WTC11 (cell line): ENCODE results near the gene PYGL. TPM values are rescaled to one million over a fixed set of nuclear protein-coding genes. Genes with fewer than 3 reads are reported as not detected.

ENCODE experiments used
- ATAC-seq: fragments of 200-7000 bp; cut with Tn5 transposase; 2 replicates; pipeline ENCODE4 v1.10.0; 2021; ENCODE audit warnings: mild to moderate bottlenecking, moderate library complexity
- CTCF ChIA-PET: fragments of 300-600 bp; sonication (Branson Sonifier 250); formaldehyde crosslinking; loops from one replicate; lab custom pipeline; 2021; ENCODE audit warnings: antibody characterized with exemption; lab: Charles Lee
- POLR2A ChIA-PET: fragments of 350-600 bp; sonication (Branson Sonifier 250); formaldehyde crosslinking; loops from one replicate; lab custom pipeline; 2021; ENCODE audit warnings: antibody characterized with exemption; lab: Charles Lee
- DNase-seq: peaks from one replicate; pipeline ENCODE4 v3.0.0; 2021; ENCODE audit warnings: low spot score
- H3K27ac Mint-ChIP-seq: 2 replicates; pipeline ENCODE4 v1.8.0; 2021; ENCODE audit warnings: mixed read lengths
- H3K27me3 Mint-ChIP-seq: 2 replicates; pipeline ENCODE4 v1.8.0; 2021; ENCODE audit warnings: low read depth, mild to moderate bottlenecking, moderate library complexity, mixed read lengths
- H3K36me3 Mint-ChIP-seq: 2 replicates; pipeline ENCODE4 v1.8.0; 2021; ENCODE audit warnings: mixed read lengths
- H3K4me1 Mint-ChIP-seq: 2 replicates; pipeline ENCODE4 v1.8.0; 2022; ENCODE audit warnings: mixed read lengths
- H3K4me3 Mint-ChIP-seq: 2 replicates; pipeline ENCODE4 v1.8.0; 2021; ENCODE audit warnings: mild to moderate bottlenecking, moderate library complexity, mixed read lengths
- H3K9me3 Mint-ChIP-seq: 2 replicates; pipeline ENCODE4 v1.8.0; 2021; ENCODE audit warnings: mixed read lengths
- ESRRA ChIP-seq: sonication (generic); formaldehyde crosslinking; IDR thresholded peaks from 2 replicates; pipeline ENCODE4 v1.8.1; 2022; ENCODE audit warnings: mild to moderate bottlenecking, missing genetic modification reagents, borderline replicate concordance
- ETV6 ChIP-seq: sonication (generic); formaldehyde crosslinking; IDR thresholded peaks from 2 replicates; pipeline ENCODE4 v1.8.1; 2022; ENCODE audit warnings: mild to moderate bottlenecking, missing genetic modification reagents
- FOXJ3 ChIP-seq: sonication (generic); formaldehyde crosslinking; IDR thresholded peaks from 2 replicates; pipeline ENCODE4 v1.9.0; 2021; ENCODE audit warnings: missing genetic modification reagents, mild to moderate bottlenecking, borderline replicate concordance
- FOXK1 ChIP-seq: sonication (generic); formaldehyde crosslinking; IDR thresholded peaks from 2 replicates; pipeline ENCODE4 v1.8.0; 2022; ENCODE audit warnings: mild to moderate bottlenecking, moderate library complexity, missing genetic modification reagents
- GTF2I ChIP-seq: fragments of 250-450 bp; sonication (Bioruptor Pico); conservative IDR thresholded peaks from 2 replicates; pipeline ENCODE4 v1.4.0; 2021; ENCODE audit warnings: mild to moderate bottlenecking
- IRF2 ChIP-seq: sonication (generic); formaldehyde crosslinking; IDR thresholded peaks from 2 replicates; pipeline ENCODE4 v1.8.0; 2022; ENCODE audit warnings: low read depth, missing genetic modification reagents, borderline replicate concordance
- JUN ChIP-seq: sonication (generic); formaldehyde crosslinking; IDR thresholded peaks from 2 replicates; pipeline ENCODE4 v1.8.0; 2023; ENCODE audit warnings: mild to moderate bottlenecking, missing genetic modification reagents
- KAT7 ChIP-seq: sonication (generic); formaldehyde crosslinking; IDR thresholded peaks from 2 replicates; pipeline ENCODE4 v1.8.1; 2023; ENCODE audit warnings: missing genetic modification reagents, mild to moderate bottlenecking, borderline replicate concordance
- NFE2L1 ChIP-seq: sonication (generic); formaldehyde crosslinking; IDR thresholded peaks from 2 replicates; pipeline ENCODE4 v1.8.1; 2023; ENCODE audit warnings: missing genetic modification reagents
- NR1H2 ChIP-seq: sonication (generic); formaldehyde crosslinking; IDR thresholded peaks from 2 replicates; pipeline ENCODE4 v1.9.0; 2021; ENCODE audit warnings: mild to moderate bottlenecking, moderate library complexity, missing genetic modification reagents
- OVOL2 ChIP-seq: fragments of 250-450 bp; sonication (Bioruptor Pico); IDR thresholded peaks from 2 replicates; pipeline ENCODE4 v1.9.0; 2021; ENCODE audit warnings: mild to moderate bottlenecking, borderline replicate concordance
- TCF7 ChIP-seq: sonication (generic); formaldehyde crosslinking; IDR thresholded peaks from 2 replicates; pipeline ENCODE4 v1.8.0; 2022; ENCODE audit warnings: mild to moderate bottlenecking, low read depth, missing genetic modification reagents, moderate library complexity
- TEAD1 ChIP-seq: sonication (generic); formaldehyde crosslinking; IDR thresholded peaks from 2 replicates; pipeline ENCODE4 v1.8.0; 2022; ENCODE audit warnings: mild to moderate bottlenecking, missing genetic modification reagents
- ZBTB21 ChIP-seq: sonication (generic); formaldehyde crosslinking; IDR thresholded peaks from 2 replicates; pipeline ENCODE4 v1.8.1; 2023; ENCODE audit warnings: mild to moderate bottlenecking, missing genetic modification reagents, borderline replicate concordance
- ZBTB43 ChIP-seq: sonication (generic); formaldehyde crosslinking; IDR thresholded peaks from 2 replicates; pipeline ENCODE4 v1.8.1; 2023; ENCODE audit warnings: mild to moderate bottlenecking, missing genetic modification reagents
- ZSCAN18 ChIP-seq: fragments of 250-450 bp; sonication (Bioruptor Pico); IDR thresholded peaks from 2 replicates; pipeline ENCODE4 v2.1.2; 2022; ENCODE audit warnings: mild to moderate bottlenecking, moderate library complexity
- total RNA-seq: library from RNA; stranded (reverse); gene quantifications from 3 replicates; pipeline ENCODE4 v1.2.3, GENCODE V29; 2021
- TF ChIP-seq, protein P1 (sequence below): sonication (generic); formaldehyde crosslinking; IDR thresholded peaks from 2 replicates; pipeline ENCODE4 v1.8.0; 2022; ENCODE audit warnings: mild to moderate bottlenecking, missing genetic modification reagents
- TF ChIP-seq, protein P2 (sequence below): sonication (generic); formaldehyde crosslinking; IDR thresholded peaks from 2 replicates; pipeline ENCODE4 v1.8.1; 2022; ENCODE audit warnings: mild to moderate bottlenecking, missing genetic modification reagents, moderate library complexity, borderline replicate concordance
- TF ChIP-seq, protein P3 (sequence below): sonication (generic); formaldehyde crosslinking; conservative IDR thresholded peaks from 2 replicates; pipeline ENCODE4 v1.8.1; 2022; ENCODE audit warnings: mild to moderate bottlenecking, missing genetic modification reagents
- TF ChIP-seq, protein P4 (sequence below): sonication (generic); formaldehyde crosslinking; IDR thresholded peaks from 2 replicates; pipeline ENCODE4 v1.8.0; 2022; ENCODE audit warnings: mild to moderate bottlenecking, missing genetic modification reagents
- TF ChIP-seq, protein P5 (sequence below): sonication (generic); formaldehyde crosslinking; IDR thresholded peaks from 2 replicates; pipeline ENCODE4 v1.8.1; 2023; ENCODE audit warnings: mild to moderate bottlenecking, moderate library complexity, missing genetic modification reagents

PYGL gene
- total RNA-seq, 1 experiment from 2014 or later = 81.0 TPM

GRCh38 chr14:50943943-50944646 lies at the start of gene PYGL (continued):
- TF ChIP-seq, protein P1, sequence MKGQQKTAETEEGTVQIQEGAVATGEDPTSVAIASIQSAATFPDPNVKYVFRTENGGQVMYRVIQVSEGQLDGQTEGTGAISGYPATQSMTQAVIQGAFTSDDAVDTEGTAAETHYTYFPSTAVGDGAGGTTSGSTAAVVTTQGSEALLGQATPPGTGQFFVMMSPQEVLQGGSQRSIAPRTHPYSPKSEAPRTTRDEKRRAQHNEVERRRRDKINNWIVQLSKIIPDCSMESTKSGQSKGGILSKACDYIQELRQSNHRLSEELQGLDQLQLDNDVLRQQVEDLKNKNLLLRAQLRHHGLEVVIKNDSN (CRISPR knock-in tag) = 0 out of 2 replicates have a peak, but pooled peaks have one; percentile 18
- TF ChIP-seq KAT7 (CRISPR knock-in tag) (peak; percentile 64; the same call in 1 of the 2 replicates), JUN (CRISPR knock-in tag) (0 out of 2 replicates have a peak, but pooled peaks have one; percentile 10), NR1H2 (CRISPR knock-in tag) (no peak), FOXK1 (CRISPR knock-in tag) (no peak), ESRRA (peak; percentile 58; the same call in 1 of the 2 replicates), TCF7 (CRISPR knock-in tag) (0 out of 2 replicates have a peak, but pooled peaks have one; percentile 72), ZBTB43 (peak; percentile 80), ZSCAN18 (CRISPR knock-in tag) (no peak)
- TF ChIP-seq, protein P2, sequence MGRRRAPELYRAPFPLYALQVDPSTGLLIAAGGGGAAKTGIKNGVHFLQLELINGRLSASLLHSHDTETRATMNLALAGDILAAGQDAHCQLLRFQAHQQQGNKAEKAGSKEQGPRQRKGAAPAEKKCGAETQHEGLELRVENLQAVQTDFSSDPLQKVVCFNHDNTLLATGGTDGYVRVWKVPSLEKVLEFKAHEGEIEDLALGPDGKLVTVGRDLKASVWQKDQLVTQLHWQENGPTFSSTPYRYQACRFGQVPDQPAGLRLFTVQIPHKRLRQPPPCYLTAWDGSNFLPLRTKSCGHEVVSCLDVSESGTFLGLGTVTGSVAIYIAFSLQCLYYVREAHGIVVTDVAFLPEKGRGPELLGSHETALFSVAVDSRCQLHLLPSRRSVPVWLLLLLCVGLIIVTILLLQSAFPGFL (CRISPR knock-in tag) = peak; percentile 62; the same call in 1 of the 2 replicates

DNA sequence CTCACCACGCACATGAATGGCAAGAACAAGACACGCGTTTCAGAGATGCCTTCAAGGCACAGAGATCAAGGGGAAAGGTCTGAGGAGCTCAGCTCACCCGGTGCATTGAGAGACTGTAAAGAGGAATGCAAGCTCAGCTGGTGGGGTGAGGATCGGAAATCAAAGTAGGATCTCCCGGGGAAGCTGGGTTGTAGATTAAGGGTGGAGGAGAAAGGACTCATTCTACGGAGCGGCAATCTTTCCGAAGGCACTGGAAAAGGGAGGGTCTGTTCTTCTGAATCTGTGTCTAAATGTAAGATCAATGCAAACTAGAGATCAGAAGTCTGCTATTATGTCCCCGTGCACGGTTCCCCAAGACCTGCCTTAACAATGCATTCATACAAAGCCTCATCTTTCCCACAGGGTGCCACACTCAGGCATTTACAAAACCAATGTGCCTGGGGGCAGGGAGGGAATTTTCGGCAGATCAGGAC lies 41.6 kb upstream of the PYGL start:
- no peaks in the 10 kb centered on the region for H3K36me3 Mint-ChIP-seq
- peak overlapping the region; percentile 31 for H3K27ac Mint-ChIP-seq
- peak overlapping the region; percentile 27 for H3K4me3 Mint-ChIP-seq
- ATAC-seq = peak; percentile 77
- peaks cover 36% of the 10 kb centered on the region for H3K4me1 Mint-ChIP-seq
- no peaks in the 10 kb centered on the region for H3K9me3 Mint-ChIP-seq
- ChIA-PET POLR2A (interaction anchor here (0.5 kb wide), 1 partner anchor 220 kb away, joined by 4 read pairs; no protein-coding TSS in a partner anchor), CTCF (interaction anchor here (0.7 to 1.2 kb wide), 3 partner anchors 31 to 126 kb away, joined by 3 to 6 read pairs (median 3); partner anchors contain the start of gene TRIM9)
- DNase-seq = no peak
- no peaks in the 10 kb centered on the region for H3K27me3 Mint-ChIP-seq
- TF ChIP-seq, protein P3, sequence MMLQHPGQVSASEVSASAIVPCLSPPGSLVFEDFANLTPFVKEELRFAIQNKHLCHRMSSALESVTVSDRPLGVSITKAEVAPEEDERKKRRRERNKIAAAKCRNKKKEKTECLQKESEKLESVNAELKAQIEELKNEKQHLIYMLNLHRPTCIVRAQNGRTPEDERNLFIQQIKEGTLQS (CRISPR knock-in tag) = no peak
- TF ChIP-seq NFE2L1 (CRISPR knock-in tag) (0 out of 2 replicates have a peak, but pooled peaks have one; percentile 24), GTF2I (CRISPR knock-in tag) (no peak), TEAD1 (CRISPR knock-in tag) (no peak), OVOL2 (no peak), FOXJ3 (CRISPR knock-in tag) (no peak), FOXK1 (CRISPR knock-in tag) (no peak), ETV6 (CRISPR knock-in tag) (0 out of 2 replicates have a peak, but pooled peaks have one; percentile 24), NR1H2 (CRISPR knock-in tag) (no peak), IRF2 (CRISPR knock-in tag) (no peak), ZBTB21 (0 out of 2 replicates have a peak, but pooled peaks have one; percentile 46)
- TF ChIP-seq, protein P4, sequence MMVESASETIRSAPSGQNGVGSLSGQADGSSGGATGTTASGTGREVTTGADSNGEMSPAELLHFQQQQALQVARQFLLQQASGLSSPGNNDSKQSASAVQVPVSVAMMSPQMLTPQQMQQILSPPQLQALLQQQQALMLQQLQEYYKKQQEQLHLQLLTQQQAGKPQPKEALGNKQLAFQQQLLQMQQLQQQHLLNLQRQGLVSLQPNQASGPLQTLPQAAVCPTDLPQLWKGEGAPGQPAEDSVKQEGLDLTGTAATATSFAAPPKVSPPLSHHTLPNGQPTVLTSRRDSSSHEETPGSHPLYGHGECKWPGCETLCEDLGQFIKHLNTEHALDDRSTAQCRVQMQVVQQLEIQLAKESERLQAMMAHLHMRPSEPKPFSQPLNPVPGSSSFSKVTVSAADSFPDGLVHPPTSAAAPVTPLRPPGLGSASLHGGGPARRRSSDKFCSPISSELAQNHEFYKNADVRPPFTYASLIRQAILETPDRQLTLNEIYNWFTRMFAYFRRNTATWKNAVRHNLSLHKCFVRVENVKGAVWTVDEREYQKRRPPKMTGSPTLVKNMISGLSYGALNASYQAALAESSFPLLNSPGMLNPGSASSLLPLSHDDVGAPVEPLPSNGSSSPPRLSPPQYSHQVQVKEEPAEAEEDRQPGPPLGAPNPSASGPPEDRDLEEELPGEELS (CRISPR knock-in tag) = no peak
- TF ChIP-seq, protein P5, sequence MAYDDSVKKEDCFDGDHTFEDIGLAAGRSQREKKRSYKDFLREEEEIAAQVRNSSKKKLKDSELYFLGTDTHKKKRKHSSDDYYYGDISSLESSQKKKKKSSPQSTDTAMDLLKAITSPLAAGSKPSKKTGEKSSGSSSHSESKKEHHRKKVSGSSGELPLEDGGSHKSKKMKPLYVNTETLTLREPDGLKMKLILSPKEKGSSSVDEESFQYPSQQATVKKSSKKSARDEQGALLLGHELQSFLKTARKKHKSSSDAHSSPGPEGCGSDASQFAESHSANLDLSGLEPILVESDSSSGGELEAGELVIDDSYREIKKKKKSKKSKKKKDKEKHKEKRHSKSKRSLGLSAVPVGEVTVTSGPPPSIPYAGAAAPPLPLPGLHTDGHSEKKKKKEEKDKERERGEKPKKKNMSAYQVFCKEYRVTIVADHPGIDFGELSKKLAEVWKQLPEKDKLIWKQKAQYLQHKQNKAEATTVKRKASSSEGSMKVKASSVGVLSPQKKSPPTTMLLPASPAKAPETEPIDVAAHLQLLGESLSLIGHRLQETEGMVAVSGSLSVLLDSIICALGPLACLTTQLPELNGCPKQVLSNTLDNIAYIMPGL (CRISPR knock-in tag) = no peak
